Mesenchymal stem cell (in vitro differentiated cells and primary cell): Measurements from ENCODE around the gene TTC38.

Source experiments
- DNase-seq: peaks from one replicate; pipeline ENCODE4 v3.0.0-alpha.2; 2013
- H2AFZ ChIP-seq: one replicate; pipeline ENCODE4 v1.6.1; 2013; ENCODE audit warnings: low read depth, mild to moderate bottlenecking, control low read depth, inconsistent platforms, low read length, moderate library complexity
- H2AK5ac ChIP-seq: 2 replicates; pipeline ENCODE4 v1.6.1; 2013; ENCODE audit warnings: low read length, moderate library complexity, mild to moderate bottlenecking, inconsistent platforms; ENCODE audit not compliant: severe bottlenecking
- H2BK120ac ChIP-seq: one replicate; pipeline ENCODE4 v1.6.1; 2013; ENCODE audit warnings: low read depth, mild to moderate bottlenecking, inconsistent platforms, low read length, moderate library complexity
- H2BK12ac ChIP-seq, 2 experiments: one replicate each; pipeline ENCODE4 v1.6.1; 2013; ENCODE audit warnings: inconsistent platforms in 2 of 2, low read length in 2 of 2, mild to moderate bottlenecking in 2 of 2, moderate library complexity in 2 of 2, control low read depth in 1 of 2
- H2BK15ac ChIP-seq: one replicate; pipeline ENCODE4 v1.6.1; 2013; ENCODE audit warnings: mild to moderate bottlenecking, low read depth, inconsistent platforms; ENCODE audit not compliant: poor library complexity, severe bottlenecking
- H2BK5ac ChIP-seq: 2 replicates; pipeline ENCODE4 v1.6.1; 2013; ENCODE audit warnings: low read depth, mild to moderate bottlenecking, low read length, control low read depth, inconsistent platforms; ENCODE audit not compliant: poor library complexity, severe bottlenecking
- H3K14ac ChIP-seq, 2 experiments: one replicate each; pipeline ENCODE4 v1.6.1; 2013; ENCODE audit warnings: inconsistent platforms in 2 of 2, low read length in 2 of 2, control low read depth in 1 of 2, mild to moderate bottlenecking in 1 of 2, moderate library complexity in 1 of 2
- H3K18ac ChIP-seq, 2 experiments: one replicate each; pipeline ENCODE4 v1.6.1; 2013; ENCODE audit warnings: inconsistent platforms in 2 of 2, low read length in 2 of 2, control low read depth in 1 of 2, low read depth in 1 of 2, mild to moderate bottlenecking in 1 of 2
- H3K23ac ChIP-seq, 2 experiments: one replicate each; pipeline ENCODE4 v1.6.1; 2013; ENCODE audit warnings: inconsistent platforms in 2 of 2, low read length in 2 of 2, mild to moderate bottlenecking in 2 of 2, moderate library complexity in 2 of 2, control low read depth in 1 of 2
- H3K27ac ChIP-seq: 2 replicates; pipeline ENCODE4 v1.5.1; 2013; ENCODE audit warnings: mild to moderate bottlenecking, moderate library complexity, low read length, control low read depth, inconsistent platforms; ENCODE audit not compliant: poor library complexity, severe bottlenecking
- H3K27me3 ChIP-seq, 2 experiments: 2 replicates each; pipeline versions ENCODE4 v1.6.1 to v1.7.0; 2013; ENCODE audit warnings: low read length in 2 of 2, mild to moderate bottlenecking in 2 of 2, moderate library complexity in 2 of 2, control low read depth in 1 of 2, inconsistent platforms in 1 of 2; ENCODE audit not compliant: control insufficient read depth in 1 of 2, insufficient read depth in 1 of 2
- H3K36me3 ChIP-seq, 2 experiments: 2 replicates each; pipeline versions ENCODE4 v1.6.1 to v1.7.0; 2013; ENCODE audit warnings: low read length in 2 of 2, control low read depth in 1 of 2, inconsistent platforms in 1 of 2, low read depth in 1 of 2, mild to moderate bottlenecking in 1 of 2; ENCODE audit not compliant: insufficient read depth in 2 of 2, control insufficient read depth in 1 of 2
- H3K4ac ChIP-seq, 2 experiments: one replicate each; pipeline ENCODE4 v1.6.1; 2013; ENCODE audit warnings: inconsistent platforms in 2 of 2, low read length in 2 of 2, mild to moderate bottlenecking in 2 of 2, moderate library complexity in 2 of 2, control low read depth in 1 of 2, low read depth in 1 of 2
- H3K4me1 ChIP-seq: 2 replicates; pipeline ENCODE4 v1.6.1; 2013; ENCODE audit warnings: low read depth, low read length, control low read depth; ENCODE audit not compliant: control insufficient read depth, insufficient read depth
- H3K4me2 ChIP-seq: 2 replicates; pipeline ENCODE4 v1.6.1; 2013; ENCODE audit warnings: low read length, mild to moderate bottlenecking, inconsistent platforms; ENCODE audit not compliant: poor library complexity, severe bottlenecking
- H3K4me3 ChIP-seq, 2 experiments: 2 replicates each; pipeline versions ENCODE4 v1.5.1 to v1.7.0; 2013; ENCODE audit warnings: low read length in 2 of 2, mild to moderate bottlenecking in 2 of 2, control low read depth in 1 of 2, low read depth in 1 of 2; ENCODE audit not compliant: insufficient read depth in 1 of 2
- H3K79me1 ChIP-seq: replicated peaks from 2 replicates; pipeline ENCODE4 v1.6.1; 2013; ENCODE audit warnings: mild to moderate bottlenecking, control low read depth, low read length, inconsistent platforms; ENCODE audit not compliant: poor library complexity, severe bottlenecking
- H3K9ac ChIP-seq: 2 replicates; pipeline ENCODE4 v1.7.0; 2013; ENCODE audit warnings: mild to moderate bottlenecking, low read length, moderate library complexity
- H3K9me3 ChIP-seq: 2 replicates; pipeline ENCODE4 v1.7.0; 2013; ENCODE audit warnings: mild to moderate bottlenecking, low read length; ENCODE audit not compliant: control insufficient read depth
- H4K8ac ChIP-seq: one replicate; pipeline ENCODE4 v1.6.1; 2013; ENCODE audit warnings: inconsistent platforms, mild to moderate bottlenecking, low read length, moderate library complexity
- H4K91ac ChIP-seq: one replicate; pipeline ENCODE4 v1.6.1; 2013; ENCODE audit warnings: mild to moderate bottlenecking, low read length, inconsistent platforms
- WGBS: methylation state at CpG from one replicate; pipeline ENCODE4 v1.1.7; 2013; ENCODE audit warnings: mixed read lengths; 5-methylcytosine and 5-hydroxymethylcytosine counted together

Gene TTC38

DNA sequence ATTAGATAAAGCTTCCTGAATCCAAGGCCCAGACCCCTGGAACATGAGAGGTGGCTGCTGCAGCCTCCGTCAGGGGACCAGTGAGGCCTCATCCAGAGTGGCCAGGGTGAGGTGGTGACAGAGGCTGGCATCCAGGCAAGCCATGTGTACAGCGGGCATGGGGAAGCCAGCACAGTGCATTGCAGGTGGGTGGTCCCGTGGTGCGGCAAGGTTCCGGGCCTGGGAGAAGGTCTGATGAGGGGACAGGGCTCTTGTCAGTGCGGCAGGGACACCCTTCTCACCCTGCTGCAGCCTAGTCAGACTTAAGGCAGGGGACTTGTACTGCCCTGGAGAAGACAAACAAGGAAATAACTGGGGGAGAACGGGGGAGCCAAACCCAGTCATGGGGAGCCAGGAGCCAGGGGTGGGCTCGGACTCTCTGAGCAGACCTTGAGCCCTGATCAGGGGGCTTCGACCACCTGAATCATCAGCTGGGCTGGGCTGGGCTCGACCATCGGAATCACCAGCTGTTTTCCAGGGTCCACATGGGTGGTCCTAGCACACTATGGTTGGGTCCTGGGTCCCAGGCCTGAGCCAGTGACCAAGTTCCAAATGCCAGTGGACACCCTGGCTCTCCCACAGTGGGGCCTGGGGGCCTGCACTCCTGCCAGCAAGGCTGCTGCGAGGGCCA, 5.1 kb downstream of the TTC38 start:
- Histone ChIP-seq H4K91ac (no peak overlapping the region), H3K23ac (no peak overlapping the region), H3K9ac (no peak overlapping the region), H3K18ac (no peak overlapping the region), H3K4me1 (peaks cover 15% of the 10 kb centered on the region), H2AK5ac (no peak overlapping the region), H3K27ac (no peak overlapping the region), H3K14ac (no peak overlapping the region), H3K4me2 (no peak overlapping the region), H3K4ac (no peak overlapping the region), H3K36me3 (peaks cover 49 to 64% of the 10 kb centered on the region in 2 experiments), H2BK120ac (no peak overlapping the region), H2AFZ (no peak overlapping the region), H3K9me3 (no peaks in the 10 kb centered on the region), H4K8ac (no peak overlapping the region), H3K79me1 (peaks cover 28% of the 10 kb centered on the region), H2BK5ac (no peak overlapping the region), H3K27me3 (no peaks in the 10 kb centered on the region), H2BK15ac (no peak overlapping the region), H3K4me3 (no peak overlapping the region), H2BK12ac (no peak overlapping the region)
- DNase-seq = no peak
- WGBS = 98% methylated on average over 12 of the region's 12 CpGs

DNA sequence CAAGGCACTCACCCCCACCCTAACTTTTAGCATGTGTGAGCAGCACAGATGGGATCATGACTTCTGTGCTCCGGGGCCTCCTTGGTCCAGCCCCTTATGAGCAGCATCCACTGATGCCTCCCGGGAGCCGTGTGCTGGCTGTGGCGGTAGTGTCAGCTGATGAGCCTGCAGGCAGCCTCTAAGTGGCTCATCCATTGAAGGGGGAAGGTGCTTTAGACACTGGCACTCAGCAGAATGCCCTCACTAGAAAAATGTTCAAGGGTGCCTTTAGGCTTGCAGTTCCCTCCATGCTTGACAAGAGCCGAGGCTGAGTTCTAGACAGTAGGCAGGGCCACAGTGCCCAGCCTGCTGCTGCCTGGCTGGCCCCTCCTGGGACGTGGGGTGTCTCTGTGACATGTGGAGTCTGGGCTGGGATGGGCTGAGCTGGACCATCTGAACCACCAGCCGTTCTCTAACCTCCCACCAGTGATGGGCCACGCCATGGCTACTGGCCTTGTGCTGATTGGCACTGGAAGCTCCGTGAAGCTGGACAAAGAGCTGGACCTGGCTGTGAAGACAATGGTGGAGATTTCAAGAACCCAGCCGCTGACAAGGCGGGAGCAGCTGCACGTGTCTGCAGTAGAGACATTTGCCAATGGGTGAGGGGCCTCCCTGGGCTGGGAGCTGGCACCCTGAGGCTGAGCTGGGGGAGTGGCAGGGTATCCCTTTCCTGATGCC, 5.8 kb downstream of the TTC38 start:
- H4K91ac ChIP-seq = no peak overlapping the region
- no peak overlapping the region for H4K8ac ChIP-seq
- H2BK5ac ChIP-seq = no peak overlapping the region
- no peak overlapping the region for H3K23ac ChIP-seq
- DNase-seq = no peak
- peaks cover 10% of the 10 kb centered on the region for H3K4me1 ChIP-seq
- no peaks in the 10 kb centered on the region for H3K27me3 ChIP-seq
- no peak overlapping the region for H3K4me2 ChIP-seq
- no peak overlapping the region for H3K27ac ChIP-seq
- no peak overlapping the region for H2AFZ ChIP-seq
- H3K18ac ChIP-seq = no peak overlapping the region
- WGBS = 96% methylated on average over 12 of the region's 12 CpGs
- H3K4ac ChIP-seq = no peak overlapping the region
- peaks cover 55 to 71% of the 10 kb centered on the region in 2 experiments for H3K36me3 ChIP-seq
- no peak overlapping the region for H3K14ac ChIP-seq
- H2AK5ac ChIP-seq = no peak overlapping the region
- no peak overlapping the region for H2BK15ac ChIP-seq
- H3K9ac ChIP-seq = no peak overlapping the region
- H3K79me1 ChIP-seq = peaks cover 23% of the 10 kb centered on the region
- no peak overlapping the region for H2BK12ac ChIP-seq
- H3K4me3 ChIP-seq = no peak overlapping the region
- H3K9me3 ChIP-seq = no peaks in the 10 kb centered on the region
- no peak overlapping the region for H2BK120ac ChIP-seq

DNA sequence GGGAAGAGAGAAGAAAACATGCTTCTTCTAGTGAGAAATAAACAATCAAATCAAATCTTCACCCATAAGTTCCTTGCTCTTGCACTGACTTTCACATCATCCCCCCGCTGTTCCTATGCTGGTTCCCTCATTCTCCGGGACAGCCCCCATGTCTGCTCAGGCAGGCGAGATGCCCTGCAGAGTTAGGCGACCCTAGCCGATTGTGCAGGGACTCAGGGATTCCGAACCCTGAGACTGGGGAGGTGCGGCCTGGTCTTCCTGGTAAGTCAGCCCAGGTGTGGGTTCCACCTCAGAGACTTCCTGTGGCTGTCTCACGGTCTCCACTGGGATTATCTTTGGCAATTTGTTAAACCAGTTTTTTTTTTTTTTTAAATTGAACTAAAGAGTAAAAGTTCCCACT, 6.6 kb downstream of the TTC38 start:
- Histone ChIP-seq H3K4me3 (no peak overlapping the region), H3K18ac (no peak overlapping the region), H4K8ac (no peak overlapping the region), H3K14ac (no peak overlapping the region), H3K9me3 (no peaks in the 10 kb centered on the region), H3K27ac (no peak overlapping the region), H3K79me1 (peaks cover 20% of the 10 kb centered on the region), H3K4ac (no peak overlapping the region), H3K27me3 (no peaks in the 10 kb centered on the region), H3K9ac (no peak overlapping the region), H3K4me2 (no peak overlapping the region), H3K23ac (no peak overlapping the region), H2AFZ (no peak overlapping the region), H2BK12ac (no peak overlapping the region), H2BK15ac (no peak overlapping the region), H2AK5ac (no peak overlapping the region), H2BK120ac (no peak overlapping the region), H3K4me1 (peaks cover 3% of the 10 kb centered on the region), H3K36me3 (peaks cover 63 to 76% of the 10 kb centered on the region in 2 experiments), H4K91ac (no peak overlapping the region), H2BK5ac (no peak overlapping the region)
- no peak for DNase-seq
- 95% methylated on average over 7 of the region's 8 CpGs for WGBS

GRCh38 chr22:46275455-46276122, 7.8 kb downstream of the TTC38 start:
- no peak overlapping the region for H3K4me2 ChIP-seq
- WGBS = 78% methylated on average over 3 of the region's 3 CpGs
- H3K79me1 ChIP-seq = peaks cover 16% of the 10 kb centered on the region
- no peaks in the 10 kb centered on the region for H3K27me3 ChIP-seq
- H3K9ac ChIP-seq = no peak overlapping the region
- no peak overlapping the region for H3K18ac ChIP-seq
- H2BK120ac ChIP-seq = no peak overlapping the region
- no peak overlapping the region for H3K14ac ChIP-seq
- H3K4me3 ChIP-seq = no peak overlapping the region
- no peak overlapping the region for H2BK5ac ChIP-seq
- H4K91ac ChIP-seq = no peak overlapping the region
- peaks cover 72 to 84% of the 10 kb centered on the region in 2 experiments for H3K36me3 ChIP-seq
- H3K23ac ChIP-seq = no peak overlapping the region
- no peak overlapping the region for H3K4ac ChIP-seq
- H2AFZ ChIP-seq = no peak overlapping the region
- H2AK5ac ChIP-seq = no peak overlapping the region
- H4K8ac ChIP-seq = no peak overlapping the region
- H2BK15ac ChIP-seq = no peak overlapping the region
- no peaks in the 10 kb centered on the region for H3K9me3 ChIP-seq
- no peaks in the 10 kb centered on the region for H3K4me1 ChIP-seq
- no peak overlapping the region for H3K27ac ChIP-seq
- H2BK12ac ChIP-seq = no peak overlapping the region
- DNase-seq = no peak
